Heart right ventricle (tissue), 16 donors: ENCODE data around the gene ARAP2. TPM values are rescaled to one million over a fixed set of nuclear protein-coding genes. Genes with fewer than 3 reads are reported as not detected.

Experiments
- ATAC-seq, 8 donors: fragments of 200-7000 bp; cut with Tn5 transposase; one replicate each; pipeline ENCODE4 v1.9.1; 2020; ENCODE audit warnings: mild to moderate bottlenecking in 8 of 8, moderate library complexity in 8 of 8, moderate number of reproducible peaks in 1 of 8
- DNase-seq, 2 donors: peaks; one replicate each; pipeline ENCODE4 v3.0.0-alpha.2; 2020
- H3K27ac ChIP-seq, 10 donors: fragments of 200-600 bp; sonication (generic) in 2 of 10; one replicate each; pipeline versions ENCODE4 v1.5.0 to v1.8.0; 2020 to 2022; ENCODE audit warnings: mild to moderate bottlenecking in 3 of 10
- H3K27me3 ChIP-seq, 7 donors: fragments of 200-600 bp; one replicate each; pipeline ENCODE4 v1.8.0; 2021 to 2022; ENCODE audit warnings: mild to moderate bottlenecking in 2 of 7
- H3K36me3 ChIP-seq, 9 donors: fragments of 200-600 bp; sonication (generic) in 1 of 9; one replicate each; pipeline versions ENCODE4 v1.5.0 to v1.8.0; 2020 to 2022; ENCODE audit warnings: mild to moderate bottlenecking in 2 of 9
- H3K4me1 ChIP-seq, 9 donors: fragments of 200-600 bp; sonication (generic) in 1 of 9; one replicate each; pipeline versions ENCODE4 v1.5.0 to v1.8.0; 2020 to 2022; ENCODE audit warnings: mild to moderate bottlenecking in 4 of 9
- H3K4me3 ChIP-seq, 10 donors: fragments of 200-600 bp; sonication (generic) in 2 of 10; one replicate each; pipeline versions ENCODE4 v1.5.0 to v1.8.0; 2020 to 2022; ENCODE audit warnings: mild to moderate bottlenecking in 7 of 10, moderate library complexity in 2 of 10
- H3K9me3 ChIP-seq, 11 donors: fragments of 200-600 bp in 10 of 11; sonication (generic) in 2 of 11; one replicate each; pipeline versions ENCODE4 v1.5.0 to v1.8.0; 2013 to 2022; ENCODE audit warnings: mild to moderate bottlenecking in 2 of 11, control low read depth in 1 of 11, moderate library complexity in 1 of 11
- WGBS, 2 donors: extraction: QIAGEN DNeasy Blood & Tissue Kit; methylation state at CpG; one replicate each; pipeline ENCODE4 v1.1.7; 2013; ENCODE audit warnings: inconsistent platforms in 1 of 2; 5-methylcytosine and 5-hydroxymethylcytosine counted together
- intact Hi-C, 10 donors: fragments of 100-400 bp; cut with DNase I; formaldehyde crosslinking; loops; one replicate each; pipeline versions ENCODE4 v1.11.1 to v1.14.2; 2022
- polyA plus RNA-seq, 2 donors: library from polyadenylated mRNA; stranded (reverse); fragments of 200-250 nt; gene quantifications; one replicate each; pipeline ENCODE4 v1.2.3, GENCODE V29; 2013
- total RNA-seq, 10 donors: library from RNA; stranded (reverse); fragmentation: NEBNext Ultra II Directional in 3 of 10; extraction: Animal tissue kit (Norgen Biotek cat#: 25700) in 3 of 10; gene quantifications; one replicate each; pipeline versions ENCODE4 v1.2.1 to v1.2.4, GENCODE V29; 2021 to 2023
- TF ChIP-seq, protein P1 (sequence below), 9 donors: fragments of 200-600 bp; sonication (generic) in 2 of 9; IDR thresholded peaks; one replicate each; pipeline versions ENCODE4 v1.5.0 to v1.8.0; 2021 to 2022; ENCODE audit warnings: antibody characterized with exemption in 9 of 9, mild to moderate bottlenecking in 5 of 9, moderate library complexity in 1 of 9
- donor health status: Arrhythmogenic right ventricular cardiomyopathy.
- donor health status: ischemic (EF 13 %, LVEDD 7.1; RV severe dilation, severe dysfunction).
- donor health status: healthy with polysubstance abuse.
- donor health status: DM: no; HTN: yes; CAD: no.
- donor health status: DM: no; HTN: no; CAD: no.
- donor health status: ischemic (EF 25% LVEDD 6.9; RV normal size, moderate dysfunction).
- donor health status: ischemic (EF 25% LVEDD 5.7; RV mildly dilated, moderate dysfunction).
- donor health status: healthy.
- donor health status: DM: yes; HTN: yes; CAD: no.
- donor health status: Ischemic cardiomyopathy.
- donor health status: ischemic (EF 35%, LVEDD 5.7; RV mildly dilated, moderate dysfunction).
- donor health status: nonischemic (EF 11% LVEDD 7.7; RV severe dilation, severe dysfunction).
- donor health status: DM: yes; HTN: yes; CAD: no.
- donor health status: PGD.
- donor health status: ischemic (EF 29% LVEDD 5.4; RV normal size, mild dysfunction).
- donor health status: nonischemic (EF 23%, LVEDD 6.1; RV moderate dilation, normal function).

Gene ARAP2
- total and polyA plus RNA-seq, 12 donors = 0.19 to 6.9 (median 2.5) TPM

GRCh38 chr4:36159208-36159607, 85.1 kb downstream of the ARAP2 start:
- Histone ChIP-seq H3K36me3 (peaks cover 0 to 66% (median 0%) of the 10 kb centered on the region in 9 donors), H3K27me3 (no peaks in the 10 kb centered on the region), H3K4me1 (no peaks in the 10 kb centered on the region), H3K27ac (no peak overlapping the region), H3K4me3 (no peak overlapping the region), H3K9me3 (no peaks in the 10 kb centered on the region)
- DNase-seq (no peak), ATAC-seq (no peak)
- TF ChIP-seq, protein P1, sequence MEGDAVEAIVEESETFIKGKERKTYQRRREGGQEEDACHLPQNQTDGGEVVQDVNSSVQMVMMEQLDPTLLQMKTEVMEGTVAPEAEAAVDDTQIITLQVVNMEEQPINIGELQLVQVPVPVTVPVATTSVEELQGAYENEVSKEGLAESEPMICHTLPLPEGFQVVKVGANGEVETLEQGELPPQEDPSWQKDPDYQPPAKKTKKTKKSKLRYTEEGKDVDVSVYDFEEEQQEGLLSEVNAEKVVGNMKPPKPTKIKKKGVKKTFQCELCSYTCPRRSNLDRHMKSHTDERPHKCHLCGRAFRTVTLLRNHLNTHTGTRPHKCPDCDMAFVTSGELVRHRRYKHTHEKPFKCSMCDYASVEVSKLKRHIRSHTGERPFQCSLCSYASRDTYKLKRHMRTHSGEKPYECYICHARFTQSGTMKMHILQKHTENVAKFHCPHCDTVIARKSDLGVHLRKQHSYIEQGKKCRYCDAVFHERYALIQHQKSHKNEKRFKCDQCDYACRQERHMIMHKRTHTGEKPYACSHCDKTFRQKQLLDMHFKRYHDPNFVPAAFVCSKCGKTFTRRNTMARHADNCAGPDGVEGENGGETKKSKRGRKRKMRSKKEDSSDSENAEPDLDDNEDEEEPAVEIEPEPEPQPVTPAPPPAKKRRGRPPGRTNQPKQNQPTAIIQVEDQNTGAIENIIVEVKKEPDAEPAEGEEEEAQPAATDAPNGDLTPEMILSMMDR (IDR thresholded peaks at IDR 0.05) = no peak
- intact Hi-C loops = no loop called here
- 76 to 78% methylated on average over 5 of the region's 5 CpGs for whole genome bisulfite sequencing, 2 donors

GRCh38 chr4:36152735-36153134, 91.6 kb downstream of the ARAP2 start:
- Histone ChIP-seq H3K4me3 (no peak overlapping the region), H3K36me3 (peaks cover 0 to 42% (median 0%) of the 10 kb centered on the region in 9 donors), H3K27me3 (no peaks in the 10 kb centered on the region), H3K9me3 (no peaks in the 10 kb centered on the region), H3K4me1 (no peaks in the 10 kb centered on the region), H3K27ac (no peak overlapping the region)
- WGBS, 2 donors = 44 to 66% methylated on average over 1 of the region's 1 CpG
- intact Hi-C loops = no loop called here
- DNase-seq (no peak), ATAC-seq (no peak)
- TF ChIP-seq, protein P1 (IDR thresholded peaks at IDR 0.05) = no peak

- TF ChIP-seq, protein P1 (IDR thresholded peaks at IDR 0.05) = no peak
- 83 to 84% methylated on average over 1 of the region's 1 CpG for WGBS, 2 donors
- DNase-seq (no peak), ATAC-seq (no peak)
- Histone ChIP-seq H3K4me1 (no peaks in the 10 kb centered on the region), H3K27ac (no peak overlapping the region), H3K36me3 (peaks cover 0 to 15% (median 0%) of the 10 kb centered on the region in 9 donors), H3K9me3 (no peaks in the 10 kb centered on the region), H3K4me3 (no peak overlapping the region), H3K27me3 (no peaks in the 10 kb centered on the region)
- intact Hi-C loops = no loop called here
Measured at GRCh38 chr4:36142504-36142903, 101.8 kb downstream of the ARAP2 start.

GRCh38 chr4:36141186-36141585, 103.1 kb downstream of the ARAP2 start:
- Histone ChIP-seq H3K36me3 (peaks cover 0 to 4% (median 0%) of the 10 kb centered on the region in 9 donors), H3K27me3 (no peaks in the 10 kb centered on the region), H3K9me3 (no peaks in the 10 kb centered on the region), H3K4me1 (no peaks in the 10 kb centered on the region), H3K27ac (no peak overlapping the region), H3K4me3 (no peak overlapping the region)
- WGBS, 2 donors = 59 to 64% methylated on average over 1 of the region's 1 CpG
- ATAC-seq (no peak), DNase-seq (no peak)
- TF ChIP-seq, protein P1 (IDR thresholded peaks at IDR 0.05) = no peak
- intact Hi-C loops = no loop called here
